HepG2 (cell line): ENCODE data around the gene RPS6KA5. TPM values are rescaled to one million over a fixed set of nuclear protein-coding genes. Genes with fewer than 3 reads are reported as not detected.

ENCODE experiments used
- DZIP1 ChIP-seq: sonication (generic); formaldehyde crosslinking; IDR thresholded peaks from 2 replicates; pipeline ENCODE4 v1.5.0; 2020; ENCODE audit warnings: mild to moderate bottlenecking, missing genetic modification reagents
- ELF4 ChIP-seq: sonication (generic); formaldehyde crosslinking; IDR thresholded peaks from 2 replicates; pipeline ENCODE4 v1.5.0; 2020; ENCODE audit warnings: missing genetic modification reagents, mild to moderate bottlenecking, moderate library complexity, borderline replicate concordance
- HNRNPLL ChIP-seq: fragments of 200-400 bp; formaldehyde crosslinking; IDR thresholded peaks from 2 replicates; pipeline ENCODE4 v1.6.1; 2017; ENCODE audit warnings: mild to moderate bottlenecking, low read depth, low read length; ENCODE audit not compliant: poor library complexity, severe bottlenecking
- NCOA5 ChIP-seq: sonication (generic); formaldehyde crosslinking; IDR thresholded peaks from 2 replicates; pipeline ENCODE4 v1.4.0; 2020; ENCODE audit warnings: missing genetic modification reagents
- NKX3-1 ChIP-seq: sonication (generic); formaldehyde crosslinking; IDR thresholded peaks from 2 replicates; pipeline ENCODE4 v1.5.0; 2020; ENCODE audit warnings: missing genetic modification reagents
- NPAS2 ChIP-seq: sonication (generic); formaldehyde crosslinking; IDR thresholded peaks from 2 replicates; pipeline ENCODE4 v1.8.0; 2022; ENCODE audit warnings: mild to moderate bottlenecking, missing genetic modification reagents, borderline replicate concordance
- NR2C2 ChIP-seq: sonication (generic); formaldehyde crosslinking; IDR thresholded peaks from 2 replicates; pipeline ENCODE4 v1.4.0; 2020; ENCODE audit warnings: missing genetic modification reagents, mild to moderate bottlenecking, moderate library complexity, borderline replicate concordance
- PLSCR1 ChIP-seq: sonication (generic); formaldehyde crosslinking; IDR thresholded peaks from 2 replicates; pipeline ENCODE4 v1.5.0; 2020; ENCODE audit warnings: missing genetic modification reagents, mild to moderate bottlenecking, borderline replicate concordance
- REST ChIP-seq, 2 experiments: IDR thresholded peaks; 2 replicates each; pipeline ENCODE4 v1.6.1; 2011 to 2012; ENCODE audit warnings: low read length in 2 of 2, borderline replicate concordance in 1 of 2, low read depth in 1 of 2, mild to moderate bottlenecking in 1 of 2, moderate library complexity in 1 of 2
- SMAD1 ChIP-seq: sonication (generic); formaldehyde crosslinking; IDR thresholded peaks from 2 replicates; pipeline ENCODE4 v1.4.0; 2020; ENCODE audit warnings: missing genetic modification reagents, low read depth, mild to moderate bottlenecking, borderline replicate concordance
- SMYD3 ChIP-seq: sonication (generic); formaldehyde crosslinking; IDR thresholded peaks from 2 replicates; pipeline ENCODE4 v1.8.1; 2023; ENCODE audit warnings: mild to moderate bottlenecking, missing genetic modification reagents
- SNAPC2 ChIP-seq: sonication (generic); formaldehyde crosslinking; IDR thresholded peaks from 2 replicates; pipeline ENCODE4 v1.8.1; 2022; ENCODE audit warnings: mild to moderate bottlenecking, missing genetic modification reagents
- SP1 ChIP-seq, 2 experiments: fragments of 450-650 bp in 1 of 2; sonication (generic) in 1 of 2; formaldehyde crosslinking in 1 of 2; IDR thresholded peaks; 2 replicates each; pipeline versions ENCODE4 v1.4.0 to v1.6.1; 2016 to 2020; ENCODE audit warnings: missing genetic modification reagents in 1 of 2
- ZBTB10 ChIP-seq: sonication (generic); formaldehyde crosslinking; IDR thresholded peaks from 2 replicates; pipeline ENCODE4 v1.4.0; 2020; ENCODE audit warnings: missing genetic modification reagents, borderline replicate concordance
- ZNF691 ChIP-seq: sonication (generic); formaldehyde crosslinking; IDR thresholded peaks from 2 replicates; pipeline ENCODE4 v1.4.0; 2020; ENCODE audit warnings: missing genetic modification reagents, low read depth, mild to moderate bottlenecking, borderline replicate concordance
- polyA plus RNA-seq, 8 experiments: library from polyadenylated mRNA; depleted of rRNA in 3 of 8; stranded (reverse) in 7 of 8; unstranded in 1 of 8; fragments of >200 nt; fragmentation: Illumina TruSeq in 4 of 8; extraction: Trizol in 4 of 8; gene quantifications; 2 replicates each; pipeline versions ENCODE4 v1.2.1 to v1.2.3, GENCODE V29; 2011 to 2016; ENCODE audit warnings: low read depth in 4 of 8, missing spikeins in 1 of 8, mixed read lengths in 1 of 8; ENCODE audit not compliant: insufficient read depth in 1 of 8
- total RNA-seq, 5 experiments: library from RNA; depleted of rRNA; stranded (reverse); fragments of >200 nt; fragmentation: Illumina TruSeq; extraction: Trizol; gene quantifications; 2 replicates each; pipeline ENCODE4 v1.2.3, GENCODE V29; 2016; ENCODE audit warnings: low read depth in 1 of 5

The RPS6KA5 gene
- total and polyA plus RNA-seq, 2 of the 13 experiments (the other 11 are each of a cell fraction or from before 2014, with no cell fraction given) = 0.50 to 0.58 TPM

GRCh38 chr14:91060351-91061055 lies at the start of gene RPS6KA5 (continued):
- 0 out of 2 replicates have a peak, but pooled peaks have one; percentile 10 for TF ChIP-seq ZNF691 (CRISPR knock-in tag)
- TF ChIP-seq PLSCR1 = no peak
- 0 out of 2 replicates have a peak, but pooled peaks have one; percentile 36 for TF ChIP-seq NKX3-1 (CRISPR knock-in tag)
- no peak for TF ChIP-seq SNAPC2
- TF ChIP-seq SMYD3 (CRISPR knock-in tag) = 0 out of 2 replicates have a peak, but pooled peaks have one; percentile 41
- TF ChIP-seq REST (IDR thresholded peaks at IDR 0.05; ENCODE audit: borderline replicate concordance in 1 of 2, low read depth in 1 of 2, low read length in 2 of 2) = no peak
- no peak for TF ChIP-seq SP1 (IDR thresholded peaks at IDR 0.05)
- peak; percentile 78 for TF ChIP-seq SP1 (CRISPR knock-in tag; IDR thresholded peaks at IDR 0.05)
- no peak for TF ChIP-seq NPAS2 (CRISPR knock-in tag)
- peak; percentile 62; the same call in 1 of the 2 replicates for TF ChIP-seq NR2C2 (CRISPR knock-in tag)
- TF ChIP-seq SMAD1 (CRISPR knock-in tag) = no peak
- TF ChIP-seq NCOA5 (CRISPR knock-in tag) = no peak
- peak; percentile 89 for TF ChIP-seq HNRNPLL
- no peak for TF ChIP-seq DZIP1 (CRISPR knock-in tag)
- TF ChIP-seq ELF4 (CRISPR knock-in tag) = no peak
- TF ChIP-seq ZBTB10 (CRISPR knock-in tag) = no peak
